HUES64 (cell line): ENCODE data around the gene DDX5.
"Not testable (repeated sequence)": the region's sequence is repeated elsewhere in the genome, so short reads cannot be mapped to it uniquely, and the experiment has no call there.

ENCODE experiments used
- H3K27ac ChIP-seq: 2 replicates; pipeline ENCODE4 v1.7.0; 2013; ENCODE audit warnings: low read depth, low read length, inconsistent platforms
- H3K27me3 ChIP-seq: 2 replicates; pipeline ENCODE4 v1.6.1; 2013; ENCODE audit warnings: mild to moderate bottlenecking, low read length; ENCODE audit not compliant: insufficient read depth
- H3K36me3 ChIP-seq: 2 replicates; pipeline ENCODE4 v1.6.1; 2013; ENCODE audit warnings: mild to moderate bottlenecking, low read length; ENCODE audit not compliant: insufficient read depth
- H3K4me1 ChIP-seq: 2 replicates; pipeline ENCODE4 v1.6.1; 2013; ENCODE audit warnings: mild to moderate bottlenecking, low read length, moderate library complexity; ENCODE audit not compliant: insufficient read depth
- H3K4me3 ChIP-seq: 2 replicates; pipeline ENCODE4 v1.5.1; 2013; ENCODE audit warnings: mild to moderate bottlenecking, low read length, moderate library complexity
- H3K9ac ChIP-seq: 2 replicates; pipeline ENCODE4 v1.6.1; 2013; ENCODE audit warnings: mild to moderate bottlenecking, low read depth, low read length
- H3K9me3 ChIP-seq: 2 replicates; pipeline ENCODE4 v1.6.1; 2013; ENCODE audit warnings: low read depth, low read length; ENCODE audit not compliant: insufficient read depth
- WGBS: fragments of 150-250, 120-280 bp; methylation state at CpG from one replicate; pipeline ENCODE4 v1.1.7; 2013; ENCODE audit warnings: missing lambda C conversion rate; 5-methylcytosine and 5-hydroxymethylcytosine counted together

The DDX5 gene

GRCh38 chr17:64466019-64466735 lies 39.9 kb downstream of the DDX5 start:
- no peak overlapping the region for H3K9ac ChIP-seq

GRCh38 chr17:64461788-64462187 lies 44.3 kb downstream of the DDX5 start:
- H3K9ac ChIP-seq = no peak overlapping the region
- H3K9me3 ChIP-seq = no peaks in the 10 kb centered on the region
- no peak overlapping the region for H3K27ac ChIP-seq
- no peaks in the 10 kb centered on the region for H3K4me1 ChIP-seq
- H3K36me3 ChIP-seq = no peaks in the 10 kb centered on the region
- 90% methylated on average over 5 of the region's 6 CpGs for WGBS
- no peaks in the 10 kb centered on the region for H3K27me3 ChIP-seq
- H3K4me3 ChIP-seq = no peak overlapping the region

More at GRCh38 chr17:64466019-64466735, 39.9 kb downstream of the DDX5 start:
- 83% methylated on average over 8 of the region's 9 CpGs for whole genome bisulfite sequencing
- no peaks in the 10 kb centered on the region for H3K36me3 ChIP-seq
- H3K9me3 ChIP-seq = no peaks in the 10 kb centered on the region
- no peak overlapping the region for H3K27ac ChIP-seq
- H3K4me3 ChIP-seq = no peak overlapping the region
- H3K27me3 ChIP-seq = no peaks in the 10 kb centered on the region
- H3K4me1 ChIP-seq = 0 out of 2 replicates have a peak, but pooled peaks cover 7% of the 10 kb centered on the region

GRCh38 chr17:64460955-64461354 lies 45.1 kb downstream of the DDX5 start:
- Histone ChIP-seq H3K36me3 (no peaks in the 10 kb centered on the region), H3K4me1 (no peaks in the 10 kb centered on the region), H3K27ac (no peak overlapping the region), H3K9me3 (no peaks in the 10 kb centered on the region), H3K27me3 (no peaks in the 10 kb centered on the region), H3K9ac (no peak overlapping the region), H3K4me3 (no peak overlapping the region)
- WGBS = 93% methylated on average over 8 of the region's 8 CpGs

- WGBS = 96% methylated on average over 7 of the region's 7 CpGs
- H3K4me1 ChIP-seq, H3K36me3 ChIP-seq, H3K27ac ChIP-seq, H3K9ac ChIP-seq, H3K27me3 ChIP-seq, H3K4me3 ChIP-seq, H3K9me3 ChIP-seq: not testable (repeated sequence)
Measured at GRCh38 chr17:64459818-64460217, 46.3 kb downstream of the DDX5 start.

- Histone ChIP-seq H3K27me3 (no peaks in the 10 kb centered on the region), H3K9ac (no peak overlapping the region), H3K27ac (no peak overlapping the region), H3K9me3 (no peaks in the 10 kb centered on the region), H3K4me3 (no peak overlapping the region), H3K36me3 (no peaks in the 10 kb centered on the region), H3K4me1 (no peaks in the 10 kb centered on the region)
- 90% methylated on average over 6 of the region's 6 CpGs for WGBS
Measured at GRCh38 chr17:64459284-64459747, 46.8 kb downstream of the DDX5 start.

GRCh38 chr17:64458756-64459155 lies 47.3 kb downstream of the DDX5 start:
- no peak overlapping the region for H3K4me3 ChIP-seq
- no peaks in the 10 kb centered on the region for H3K36me3 ChIP-seq
- no peaks in the 10 kb centered on the region for H3K9me3 ChIP-seq
- no peaks in the 10 kb centered on the region for H3K27me3 ChIP-seq
- H3K9ac ChIP-seq = no peak overlapping the region
- no peak overlapping the region for H3K27ac ChIP-seq
- H3K4me1 ChIP-seq = no peaks in the 10 kb centered on the region
- WGBS = 91% methylated on average over 8 of the region's 8 CpGs

- Histone ChIP-seq H3K4me1 (no peaks in the 10 kb centered on the region), H3K9ac (no peak overlapping the region), H3K4me3 (no peak overlapping the region), H3K36me3 (no peaks in the 10 kb centered on the region), H3K27ac (no peak overlapping the region), H3K27me3 (no peaks in the 10 kb centered on the region), H3K9me3 (no peaks in the 10 kb centered on the region)
- WGBS = 94% methylated on average over 7 of the region's 7 CpGs
Measured at GRCh38 chr17:64457156-64457555, 48.9 kb downstream of the DDX5 start.

- no peaks in the 10 kb centered on the region for H3K36me3 ChIP-seq
- H3K4me3 ChIP-seq = no peak overlapping the region
- H3K4me1 ChIP-seq = no peaks in the 10 kb centered on the region
- no peak overlapping the region for H3K27ac ChIP-seq
- no peak overlapping the region for H3K9ac ChIP-seq
- no peaks in the 10 kb centered on the region for H3K9me3 ChIP-seq
- H3K27me3 ChIP-seq = no peaks in the 10 kb centered on the region
- 93% methylated on average over 7 of the region's 8 CpGs for WGBS
Measured at GRCh38 chr17:64455993-64456885, 49.9 kb downstream of the DDX5 start.

- H3K27me3 ChIP-seq = no peaks in the 10 kb centered on the region
- no peaks in the 10 kb centered on the region for H3K9me3 ChIP-seq
- no peak overlapping the region for H3K4me3 ChIP-seq
- H3K4me1 ChIP-seq = no peaks in the 10 kb centered on the region
- no peaks in the 10 kb centered on the region for H3K36me3 ChIP-seq
- no peak overlapping the region for H3K27ac ChIP-seq
- H3K9ac ChIP-seq = no peak overlapping the region
- WGBS = 87% methylated on average over 2 of the region's 3 CpGs
Measured at GRCh38 chr17:64449545-64449944, 56.5 kb downstream of the DDX5 start.

- WGBS = 85% methylated on average over 7 of the region's 10 CpGs
- no peak within 1 kb of the TSS for H3K27ac ChIP-seq
- no peak within 1 kb of the TSS for H3K4me3 ChIP-seq
- H3K4me1 ChIP-seq = no peaks in the 10 kb centered on the region
- no peaks in the 10 kb centered on the region for H3K27me3 ChIP-seq
- no peaks in the 10 kb centered on the region for H3K36me3 ChIP-seq
- H3K9ac ChIP-seq = no peak within 1 kb of the TSS
- H3K9me3 ChIP-seq = no peaks in the 10 kb centered on the region
Measured at GRCh38 chr17:64448665-64449512, 57.2 kb downstream of the DDX5 start, which contains the start of gene MILR1. TSS of gene MILR1 (plus strand) at chr17:64449115. CDS start at chr17:64449169, 54 bp downstream.
